Neutrophil (primary cell): ENCODE results near the gene CABCOCO1.
"Not testable (repeated sequence)": the region's sequence is repeated elsewhere in the genome, so short reads cannot be mapped to it uniquely, and the experiment has no call there.

ENCODE experiments used
- H3K27ac ChIP-seq: fragments of 200-600 bp; sonication (generic); 2 replicates; pipeline ENCODE4 v1.5.1; 2016; ENCODE audit warnings: mild to moderate bottlenecking, moderate library complexity
- H3K27me3 ChIP-seq: fragments of 200-600 bp; sonication (generic); 2 replicates; pipeline ENCODE4 v1.6.0; 2016; ENCODE audit warnings: mild to moderate bottlenecking
- H3K36me3 ChIP-seq: fragments of 200-600 bp; sonication (generic); 2 replicates; pipeline ENCODE4 v1.5.1; 2017
- H3K4me1 ChIP-seq, 2 experiments: fragments of 200-600 bp in 1 of 2; sonication (generic) in 1 of 2; 1 replicate in 1 of 2; 2 replicates in 1 of 2; pipeline versions ENCODE4 v1.5.1 to v1.6.1; 2013 to 2016; ENCODE audit warnings: low read depth in 1 of 2, low read length in 1 of 2, mild to moderate bottlenecking in 1 of 2, moderate library complexity in 1 of 2; ENCODE audit not compliant: control insufficient read depth in 1 of 2, insufficient read depth in 1 of 2
- H3K4me3 ChIP-seq, 2 experiments: fragments of 200-600 bp in 1 of 2; sonication (generic) in 1 of 2; 1 replicate in 1 of 2; 2 replicates in 1 of 2; pipeline ENCODE4 v1.5.1; 2013 to 2016; ENCODE audit warnings: low read depth in 1 of 2, low read length in 1 of 2, mild to moderate bottlenecking in 1 of 2, moderate library complexity in 1 of 2
- H3K9me3 ChIP-seq: fragments of 200-600 bp; sonication (generic); 2 replicates; pipeline ENCODE4 v1.5.1; 2016
- TF ChIP-seq, protein P1 (sequence below): fragments of 200-600 bp; sonication (generic); IDR thresholded peaks from 2 replicates; pipeline ENCODE4 v1.5.1; 2016; ENCODE audit warnings: antibody characterized with exemption

Gene CABCOCO1

GRCh38 chr10:61701055-61701705, 38.5 kb downstream of the CABCOCO1 start:
- Histone ChIP-seq H3K4me3 (no peak overlapping the region), H3K36me3 (no peaks in the 10 kb centered on the region), H3K27ac (no peak overlapping the region), H3K27me3 (no peaks in the 10 kb centered on the region), H3K4me1 (no peaks in the 10 kb centered on the region), H3K9me3 (no peaks in the 10 kb centered on the region)
- TF ChIP-seq, protein P1, sequence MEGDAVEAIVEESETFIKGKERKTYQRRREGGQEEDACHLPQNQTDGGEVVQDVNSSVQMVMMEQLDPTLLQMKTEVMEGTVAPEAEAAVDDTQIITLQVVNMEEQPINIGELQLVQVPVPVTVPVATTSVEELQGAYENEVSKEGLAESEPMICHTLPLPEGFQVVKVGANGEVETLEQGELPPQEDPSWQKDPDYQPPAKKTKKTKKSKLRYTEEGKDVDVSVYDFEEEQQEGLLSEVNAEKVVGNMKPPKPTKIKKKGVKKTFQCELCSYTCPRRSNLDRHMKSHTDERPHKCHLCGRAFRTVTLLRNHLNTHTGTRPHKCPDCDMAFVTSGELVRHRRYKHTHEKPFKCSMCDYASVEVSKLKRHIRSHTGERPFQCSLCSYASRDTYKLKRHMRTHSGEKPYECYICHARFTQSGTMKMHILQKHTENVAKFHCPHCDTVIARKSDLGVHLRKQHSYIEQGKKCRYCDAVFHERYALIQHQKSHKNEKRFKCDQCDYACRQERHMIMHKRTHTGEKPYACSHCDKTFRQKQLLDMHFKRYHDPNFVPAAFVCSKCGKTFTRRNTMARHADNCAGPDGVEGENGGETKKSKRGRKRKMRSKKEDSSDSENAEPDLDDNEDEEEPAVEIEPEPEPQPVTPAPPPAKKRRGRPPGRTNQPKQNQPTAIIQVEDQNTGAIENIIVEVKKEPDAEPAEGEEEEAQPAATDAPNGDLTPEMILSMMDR: no peak

GRCh38 chr10:61701706-61702105, 39.0 kb downstream of the CABCOCO1 start:
- Histone ChIP-seq H3K27me3 (no peaks in the 10 kb centered on the region), H3K4me1 (no peaks in the 10 kb centered on the region), H3K4me3 (no peak overlapping the region), H3K9me3 (no peaks in the 10 kb centered on the region), H3K27ac (no peak overlapping the region), H3K36me3 (no peaks in the 10 kb centered on the region)
- TF ChIP-seq, protein P1: no peak

- H3K4me3 ChIP-seq: no peak overlapping the region
- H3K27me3 ChIP-seq: no peaks in the 10 kb centered on the region
- H3K27ac ChIP-seq: no peak overlapping the region
- TF ChIP-seq, protein P1: no peak
- no peaks in the 10 kb centered on the region for H3K9me3 ChIP-seq
- no peaks in the 10 kb centered on the region for H3K4me1 ChIP-seq
- no peaks in the 10 kb centered on the region for H3K36me3 ChIP-seq
Measured at GRCh38 chr10:61702584-61702983, 39.9 kb downstream of the CABCOCO1 start.

- Histone ChIP-seq H3K36me3 (no peaks in the 10 kb centered on the region), H3K4me1 (no peaks in the 10 kb centered on the region), H3K27ac (no peak overlapping the region), H3K4me3 (no peak overlapping the region), H3K27me3 (no peaks in the 10 kb centered on the region), H3K9me3 (no peaks in the 10 kb centered on the region)
- TF ChIP-seq, protein P1: no peak
Measured at GRCh38 chr10:61705022-61705613, 42.4 kb downstream of the CABCOCO1 start.

DNA sequence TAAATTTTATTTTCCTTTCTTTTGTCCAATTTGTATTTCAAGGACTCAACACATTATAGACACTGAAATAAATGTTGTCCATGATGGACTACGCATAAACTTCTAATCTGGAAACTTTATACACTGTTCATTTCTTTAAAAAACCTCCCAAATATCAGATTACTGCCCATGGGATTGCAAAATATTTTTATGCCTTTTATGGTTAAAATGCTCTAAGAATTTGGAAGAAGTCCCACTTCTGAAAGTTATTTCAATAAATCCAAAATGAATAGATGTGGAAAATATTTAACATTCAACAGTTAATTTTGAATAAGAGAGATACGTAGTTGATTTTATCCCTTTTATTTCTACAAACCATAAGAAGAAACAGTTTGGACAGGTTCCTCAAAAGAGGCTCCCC, 46.1 kb downstream of the CABCOCO1 start:
- no peak overlapping the region for H3K27ac ChIP-seq
- H3K9me3 ChIP-seq: no peaks in the 10 kb centered on the region
- TF ChIP-seq, protein P1: no peak
- no peaks in the 10 kb centered on the region for H3K27me3 ChIP-seq
- no peaks in the 10 kb centered on the region for H3K4me1 ChIP-seq
- H3K36me3 ChIP-seq: no peaks in the 10 kb centered on the region
- H3K4me3 ChIP-seq: no peak overlapping the region

GRCh38 chr10:61712105-61712504, 49.4 kb downstream of the CABCOCO1 start:
- not testable (repeated sequence) for H3K4me3 ChIP-seq, H3K9me3 ChIP-seq, H3K4me1 ChIP-seq, H3K36me3 ChIP-seq, H3K27ac ChIP-seq, H3K27me3 ChIP-seq

- H3K36me3 ChIP-seq, H3K27ac ChIP-seq, H3K9me3 ChIP-seq, H3K4me1 ChIP-seq, H3K4me3 ChIP-seq, H3K27me3 ChIP-seq: not testable (repeated sequence)
Measured at GRCh38 chr10:61719475-61719874, 56.7 kb downstream of the CABCOCO1 start.
